Measurements from ENCODE around the gene GCLC.
A peak's percentile ranks its signal among the peaks of the same experiment; 100 is the strongest.
"Not testable (repeated sequence)": the region's sequence is repeated elsewhere in the genome, so short reads cannot be mapped to it uniquely, and the experiment has no call there.

GCLC gene

DNA sequence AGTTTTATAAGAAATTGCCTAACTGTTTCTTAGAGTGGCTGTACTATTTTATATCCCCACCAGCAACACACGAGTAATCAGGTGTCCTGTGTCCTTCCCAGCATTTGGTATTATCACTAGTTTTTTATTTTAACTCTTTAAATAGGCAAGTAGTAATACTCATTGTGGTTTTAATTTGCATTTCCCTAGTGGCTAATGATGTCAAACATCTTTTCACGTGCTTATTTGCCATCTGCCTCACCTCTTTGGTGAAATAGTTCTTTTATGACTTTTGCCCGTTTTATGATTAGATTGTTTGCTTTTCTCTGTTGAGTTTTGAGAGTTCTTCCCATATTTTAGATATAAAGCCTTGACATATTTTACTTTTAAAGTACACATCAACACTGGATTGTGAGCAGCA lies 57.8 kb downstream of the GCLC start:
- peak; percentile 6 for DNase-seq

DNA sequence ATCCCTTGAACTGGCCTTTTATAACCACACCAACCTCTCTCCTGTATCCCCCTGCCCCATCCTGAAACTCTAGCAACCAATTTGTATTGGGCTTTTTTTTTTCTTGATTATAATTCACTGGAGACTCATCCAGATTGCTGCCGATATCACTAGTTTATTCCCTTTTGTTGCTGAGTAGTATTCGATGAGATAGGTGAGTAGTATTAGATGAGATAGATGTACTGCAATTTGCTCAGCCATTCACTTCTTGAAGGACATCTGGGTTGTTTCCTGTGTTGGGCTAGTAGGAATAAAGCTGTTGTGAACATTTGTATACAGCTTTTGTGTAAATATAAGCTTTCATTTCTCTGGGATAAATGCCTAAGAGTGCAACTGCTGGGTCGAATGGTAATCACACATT lies 58.2 kb downstream of the GCLC start:
- no peak for DNase-seq

DNA sequence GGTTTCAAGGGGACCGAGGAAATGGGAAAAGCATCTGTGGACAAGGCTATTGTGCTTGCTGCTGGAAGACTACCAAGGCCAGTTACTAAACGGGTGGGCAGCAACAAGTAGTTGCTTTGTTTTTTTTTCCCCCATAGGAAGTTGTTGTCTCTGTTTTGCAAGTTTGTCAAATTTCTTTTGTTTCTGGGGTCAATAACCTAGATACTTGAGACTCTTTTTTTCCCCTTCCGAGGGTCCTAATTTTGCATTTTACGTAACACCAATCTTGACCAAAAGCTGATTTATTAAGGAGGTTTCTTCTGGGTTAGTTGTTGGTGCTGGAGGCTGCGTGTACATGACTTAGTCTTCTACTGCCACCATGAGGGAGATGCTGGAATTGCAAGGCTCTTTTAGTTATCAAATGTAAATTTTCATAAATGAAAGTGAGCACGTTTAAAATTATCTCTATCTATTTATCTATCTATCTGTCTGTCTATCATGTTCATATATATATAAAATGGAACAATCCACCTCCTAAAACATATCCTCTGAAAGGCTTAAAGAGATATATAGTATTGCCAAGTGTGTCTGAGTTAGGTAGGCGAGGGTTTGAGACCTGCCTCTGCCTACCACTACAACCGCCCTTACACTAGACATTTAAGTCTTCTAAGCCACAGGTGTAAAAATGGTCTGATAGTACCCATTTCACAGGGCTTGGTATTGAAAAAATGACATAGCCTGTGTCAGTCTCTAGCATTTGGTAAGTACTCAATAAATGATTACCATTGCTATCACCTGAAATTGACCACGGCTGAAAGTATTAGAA lies 60.2 kb downstream of the GCLC start:
- DNase-seq = peak; percentile 63

GRCh38 chr6:53483423-53484353 lies 61.2 kb downstream of the GCLC start:
- no peak for DNase-seq

DNA sequence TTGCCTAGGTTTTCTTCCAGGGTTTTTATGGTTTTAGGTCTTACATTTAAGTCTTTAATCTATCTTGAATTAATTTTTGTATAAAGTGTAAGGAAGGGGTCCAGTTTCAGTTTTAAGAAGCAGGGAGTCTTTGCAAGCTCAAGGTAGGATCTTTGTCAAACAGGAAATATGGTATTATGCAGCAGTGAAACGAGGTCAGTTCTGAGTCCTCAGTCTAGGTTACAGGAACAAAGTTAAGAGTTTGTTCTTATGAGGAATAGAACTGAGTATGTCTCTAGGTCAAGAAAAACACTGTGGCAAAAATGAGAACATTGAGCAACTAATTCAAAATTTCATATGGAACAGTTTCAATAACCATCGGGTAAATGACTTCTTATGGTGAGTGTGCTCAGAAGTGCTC lies 63.6 kb downstream of the GCLC start:
- no peak for DNase-seq

DNA sequence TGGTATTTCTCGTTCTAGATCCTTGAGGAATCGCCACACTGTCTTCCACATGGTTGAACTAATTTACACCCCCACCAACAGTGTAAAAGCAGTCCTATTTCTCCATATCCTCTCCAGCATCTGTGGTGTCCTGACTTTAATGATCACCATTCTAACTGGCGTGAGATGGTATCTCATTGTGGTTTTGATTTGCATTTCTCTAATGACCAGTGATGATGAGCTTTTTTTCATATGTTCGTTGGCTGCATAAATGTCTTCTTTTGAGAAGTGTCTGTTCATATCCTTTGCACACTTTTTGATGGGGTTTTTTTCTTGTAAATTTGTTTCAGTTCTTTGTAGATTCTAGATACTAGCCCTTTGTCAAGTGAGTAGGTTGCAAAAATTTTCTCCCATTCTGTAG lies 64.1 kb downstream of the GCLC start:
- DNase-seq = not testable (repeated sequence)

GRCh38 chr6:53479871-53480270 lies 65.0 kb downstream of the GCLC start:
- no peak for DNase-seq

- DNase-seq = no peak
Measured at GRCh38 chr6:53476964-53477363, 67.9 kb downstream of the GCLC start.

- DNase-seq = no peak
Measured at GRCh38 chr6:53474010-53474409, 70.9 kb downstream of the GCLC start.

DNA sequence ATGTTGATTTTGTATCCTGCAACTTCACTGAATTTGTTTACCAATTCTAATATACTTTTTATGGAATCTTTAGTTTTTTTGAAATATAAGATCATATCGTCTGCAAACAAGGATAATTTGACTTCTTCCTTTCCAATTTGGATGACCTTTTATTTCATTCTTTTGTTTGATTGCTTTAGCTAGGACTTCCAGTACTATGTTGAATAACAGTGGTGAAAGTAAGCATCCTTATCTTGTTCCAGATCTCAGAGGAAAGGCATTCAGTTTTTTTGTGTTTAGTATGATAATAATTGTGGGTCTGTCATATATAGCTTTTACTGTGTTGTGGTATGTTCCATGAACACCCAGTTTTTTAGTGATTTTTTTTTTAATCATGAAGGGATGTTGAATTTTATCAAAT lies 75.7 kb downstream of the GCLC start:
- DNase-seq = no peak

DNA sequence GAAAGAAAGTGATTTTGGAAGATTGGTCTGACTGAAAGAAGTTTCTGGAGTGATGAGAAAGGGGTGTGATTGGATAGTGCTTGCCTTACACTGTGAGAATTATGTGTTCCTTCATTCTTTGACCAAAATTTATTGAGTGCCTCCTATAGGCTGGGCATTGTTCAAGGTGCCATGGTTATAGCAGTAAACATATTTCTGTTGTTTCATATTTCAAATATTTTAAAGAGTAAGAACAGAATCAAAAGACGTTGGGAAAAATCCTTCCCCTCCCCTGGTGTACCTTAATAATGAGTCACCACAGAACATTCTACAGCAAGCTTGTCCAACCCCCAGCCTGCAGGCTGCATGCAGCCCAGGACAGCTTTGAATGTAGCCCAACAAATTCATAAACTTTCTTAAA lies 78.6 kb downstream of the GCLC start:
- DNase-seq = no peak

GRCh38 chr6:53465732-53466131 lies 79.2 kb downstream of the GCLC start:
- no peak for DNase-seq

DNA sequence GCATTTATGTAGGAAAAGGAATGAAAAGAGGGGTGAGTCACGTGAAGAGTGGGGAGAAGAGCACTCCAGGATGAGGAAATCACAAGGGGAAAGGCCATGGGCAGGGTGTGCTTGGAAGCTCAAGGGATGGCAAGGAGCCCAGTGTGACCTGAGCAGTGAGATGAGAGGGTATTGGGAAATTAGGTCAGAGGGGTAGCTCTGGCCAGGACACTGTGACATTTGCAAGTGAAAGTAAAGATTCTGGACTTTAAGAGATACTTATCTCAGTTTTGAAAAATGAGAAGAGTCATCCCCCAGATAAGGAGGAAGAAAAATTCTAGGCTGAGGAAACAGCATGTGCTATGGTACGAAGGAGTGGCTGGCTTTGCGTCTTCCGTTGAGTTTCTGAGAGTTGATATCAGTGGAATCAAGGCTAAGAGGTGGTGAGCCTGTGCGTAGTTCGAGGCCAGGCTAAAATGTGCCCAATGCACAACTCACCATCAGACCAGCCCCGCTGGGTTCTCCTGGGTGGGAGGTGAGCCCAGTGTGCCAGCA lies 79.9 kb downstream of the GCLC start:
- no peak for DNase-seq

DNA sequence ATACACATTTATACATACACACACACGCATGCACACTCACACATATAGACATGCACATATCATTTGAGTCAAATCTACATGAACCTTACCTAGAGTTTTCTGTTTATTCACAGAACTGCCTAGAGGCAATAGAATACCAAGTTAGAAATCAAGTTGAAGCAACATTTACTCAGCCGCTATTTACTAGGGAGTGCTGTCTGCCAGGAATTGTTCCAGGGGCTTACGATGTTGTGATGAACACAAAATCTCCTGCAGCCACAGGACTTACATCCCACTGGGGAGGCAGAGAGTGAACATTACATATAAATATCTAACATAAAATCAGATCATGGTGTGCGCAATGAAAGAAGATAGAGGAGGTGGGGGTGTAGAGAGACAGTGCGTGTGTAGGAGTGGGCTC lies 80.4 kb downstream of the GCLC start:
- DNase-seq = no peak

DNA sequence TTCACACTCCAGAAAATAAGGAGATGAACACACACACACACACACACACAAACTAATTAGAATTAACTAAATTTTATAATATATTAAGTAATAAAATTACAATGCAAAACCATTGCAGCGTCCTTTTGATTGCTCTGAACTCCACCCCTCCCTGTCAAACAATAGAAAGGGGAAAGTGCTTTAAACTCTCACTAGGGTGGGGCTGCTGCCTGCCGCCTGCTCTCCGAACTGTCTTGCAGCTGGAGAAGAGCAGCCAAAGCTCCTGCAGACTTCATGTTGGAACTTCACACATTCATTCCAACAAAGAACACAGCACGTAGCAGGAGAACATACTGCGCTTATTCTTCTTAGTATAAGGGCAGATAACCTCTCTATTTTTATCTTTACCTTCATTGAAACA lies 83.2 kb downstream of the GCLC start:
- no peak for DNase-seq

- no peak for DNase-seq
Measured at GRCh38 chr6:53461041-53461656, 83.8 kb downstream of the GCLC start.

GRCh38 chr6:53458105-53458866 lies 86.6 kb downstream of the GCLC start:
- DNase-seq = no peak

DNA sequence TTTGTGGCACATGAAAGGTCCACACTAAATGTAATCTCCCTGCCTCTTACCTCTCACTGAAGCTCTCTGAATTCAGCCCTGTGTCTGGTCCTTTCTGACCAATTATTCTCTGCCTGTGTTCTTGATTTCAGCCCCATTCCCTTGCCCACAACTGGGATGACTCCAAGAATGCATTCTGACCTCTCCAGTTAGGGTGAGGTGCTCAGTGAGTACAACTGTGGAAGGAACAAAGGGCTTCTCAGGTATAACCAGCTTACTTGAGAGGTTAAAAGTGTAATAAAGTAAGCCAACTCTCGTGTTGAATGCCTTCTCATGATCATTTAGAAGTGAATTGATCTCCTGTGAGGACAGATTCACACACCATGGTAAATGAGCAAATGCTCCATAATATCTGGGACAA lies 88.1 kb downstream of the GCLC start:
- DNase-seq = no peak

DNA sequence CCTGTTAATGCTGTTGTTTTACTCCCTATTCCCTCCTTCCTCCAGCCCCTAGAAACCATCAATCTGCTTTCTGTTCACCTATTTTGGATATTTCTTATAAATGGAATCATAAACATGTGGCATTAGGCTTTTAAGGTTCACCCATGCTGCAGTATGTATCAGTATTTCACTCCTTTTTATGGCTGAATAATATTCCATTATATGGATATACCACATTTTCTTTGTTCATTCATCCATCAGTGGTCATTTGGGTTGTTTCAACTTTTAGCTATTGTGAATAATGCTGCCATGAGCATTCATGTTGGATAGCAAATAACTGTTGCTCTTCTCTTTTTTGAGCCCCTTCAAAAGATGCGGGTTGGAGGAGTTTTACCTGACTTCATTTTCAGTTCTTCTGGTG lies 89.2 kb downstream of the GCLC start:
- no peak for DNase-seq

- DNase-seq = no peak
Measured at GRCh38 chr6:53451165-53451564, 93.7 kb downstream of the GCLC start.

GRCh38 chr6:53447865-53448264 lies 97.0 kb downstream of the GCLC start:
- no peak for DNase-seq
